HL-60 (cell line): Measurements from ENCODE around the gene KLHL4.
"Not testable (repeated sequence)": the region's sequence is repeated elsewhere in the genome, so short reads cannot be mapped to it uniquely, and the experiment has no call there.

Source experiments
- DNase-seq, 2 experiments: peaks; one replicate each; pipeline ENCODE4 v3.0.0-alpha.2; 2010 to 2020; ENCODE audit warnings: low read depth in 1 of 2, low spot score in 1 of 2
- H3K27ac ChIP-seq: fragments of 250-450 bp; sonication (Bioruptor Pico); replicated peaks from 2 replicates; pipeline ENCODE4 v1.5.1; 2020; ENCODE audit warnings: mild to moderate bottlenecking, moderate library complexity
- H3K27me3 ChIP-seq: fragments of 250-450 bp; sonication (Bioruptor Pico); 2 replicates; pipeline ENCODE4 v1.5.1; 2021; ENCODE audit warnings: mild to moderate bottlenecking, moderate library complexity; ENCODE audit not compliant: insufficient read depth, poor library complexity, severe bottlenecking
- H3K4me3 ChIP-seq: replicated peaks from 2 replicates; pipeline ENCODE4 v1.5.1; 2011; ENCODE audit warnings: mild to moderate bottlenecking, control low read depth, low read length; ENCODE audit not compliant: insufficient read depth
- CTCF ChIP-seq: IDR thresholded peaks from one replicate; pipeline ENCODE4 v1.5.1; 2011; ENCODE audit warnings: low read length, control low read depth, inconsistent platforms; ENCODE audit not compliant: insufficient read depth
- GABPA ChIP-seq: IDR thresholded peaks from 2 replicates; pipeline ENCODE4 v1.6.1; 2012; ENCODE audit warnings: low read depth
- POLR2AphosphoS5 ChIP-seq: IDR thresholded peaks from 2 replicates; pipeline ENCODE4 v1.6.1; 2012; ENCODE audit warnings: low read depth
- REST ChIP-seq: IDR thresholded peaks from 2 replicates; pipeline ENCODE4 v1.6.1; 2012; ENCODE audit warnings: low read depth; ENCODE audit not compliant: insufficient replicate concordance
- SPI1 ChIP-seq: IDR thresholded peaks from 2 replicates; pipeline ENCODE4 v1.6.1; 2012; ENCODE audit warnings: low read depth, mild to moderate bottlenecking, borderline replicate concordance
- long read RNA-seq: library from polyadenylated mRNA; unstranded; transcript quantifications from one replicate; pipeline ENCODE4 v2.0.0, GENCODE V29; 2020

Gene KLHL4
- long read RNA-seq: 0 reads

- no peak within 1 kb of the TSS for H3K27ac ChIP-seq
- no peak within 1 kb of the TSS for H3K4me3 ChIP-seq
- no peaks in the 10 kb centered on the region for H3K27me3 ChIP-seq
- DNase-seq: no peak
- TF ChIP-seq REST (no peak), CTCF (no peak), SPI1 (no peak), POLR2AphosphoS5 (no peak), GABPA (no peak)
Observed at GRCh38 chrX:87517571-87518141, at the start of gene KLHL4. TSS of gene KLHL4 (plus strand) at chrX:87517802. CDS start at chrX:87517894, 92 bp downstream.

GRCh38 chrX:87468941-87469340, 48.7 kb upstream of the KLHL4 start:
- TF ChIP-seq POLR2AphosphoS5 (no peak), SPI1 (peak; percentile 86; the same call in 1 of the 2 replicates), GABPA (no peak)

GRCh38 chrX:87475793-87476192, 41.8 kb upstream of the KLHL4 start:
- no peak for DNase-seq
- no peak overlapping the region for H3K27ac ChIP-seq
- TF ChIP-seq REST (no peak), GABPA (no peak), CTCF (no peak), SPI1 (no peak), POLR2AphosphoS5 (no peak)
- H3K4me3 ChIP-seq: no peak overlapping the region
- no peaks in the 10 kb centered on the region for H3K27me3 ChIP-seq

More at GRCh38 chrX:87468941-87469340, 48.7 kb upstream of the KLHL4 start:
- no peaks in the 10 kb centered on the region for H3K27me3 ChIP-seq
- peak overlapping the region; percentile 65 for H3K27ac ChIP-seq
- DNase-seq: peak in 1 of 2 experiments; percentile 29
- no peak overlapping the region for H3K4me3 ChIP-seq

GRCh38 chrX:87478703-87479102, 38.9 kb upstream of the KLHL4 start:
- not testable (repeated sequence) for H3K4me3 ChIP-seq, DNase-seq, H3K27me3 ChIP-seq, H3K27ac ChIP-seq

- TF ChIP-seq REST (no peak), GABPA (no peak), SPI1 (no peak), CTCF (no peak)
- no peak for DNase-seq
- no peak overlapping the region for H3K4me3 ChIP-seq
- no peaks in the 10 kb centered on the region for H3K27me3 ChIP-seq
- H3K27ac ChIP-seq: no peak overlapping the region
Observed at GRCh38 chrX:87489071-87489470, 28.5 kb upstream of the KLHL4 start.
